GM19452 (cell line): Measurements from ENCODE around the gene LRAT.
"Not testable (repeated sequence)": the region's sequence is repeated elsewhere in the genome, so short reads cannot be mapped to it uniquely, and the experiment has no call there.

Experiments used
- ATAC-seq: cut with Tn5 transposase; IDR thresholded peaks from one replicate; pipeline ENCODE4 v1.9.1; 2021; ENCODE audit not compliant: unreplicated experiment

LRAT gene

DNA sequence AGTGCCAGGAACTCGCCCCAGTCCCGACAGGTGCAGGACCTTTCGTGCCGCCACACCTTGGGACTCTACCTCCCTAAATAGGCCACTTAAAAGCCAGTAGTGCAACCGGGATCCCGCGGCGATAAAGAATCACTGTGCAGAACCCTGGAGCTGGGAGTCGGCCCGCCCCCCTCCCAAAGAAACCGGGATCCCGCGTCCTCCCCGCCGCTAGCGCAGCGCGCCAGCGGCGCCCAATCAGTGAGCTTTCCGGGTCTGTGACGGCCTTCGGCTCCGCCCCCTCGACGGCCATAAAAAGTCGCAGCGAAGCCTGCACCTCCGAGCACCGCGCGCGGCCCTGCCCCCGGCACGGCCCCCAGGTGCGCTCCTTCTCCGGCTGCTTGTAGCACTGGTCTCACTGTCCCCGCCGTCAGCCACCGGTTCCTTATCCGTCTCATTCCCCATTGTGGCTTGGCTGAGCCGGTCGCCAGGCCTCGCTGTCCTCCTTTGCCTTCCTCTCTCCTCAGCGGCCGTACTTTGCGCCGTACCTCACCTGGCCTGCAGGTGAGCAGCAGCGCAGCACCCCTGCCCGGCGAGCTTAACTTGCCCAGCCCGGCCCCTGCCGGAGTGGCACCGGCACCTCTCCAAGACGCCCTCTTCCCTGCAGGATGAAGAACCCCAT, at the start of gene LRAT:
LRAT (plus strand) TSS at position 318 of the 658 bp plus-strand sequence; CDS start at position 645, 327 bp downstream.
- peak; percentile 59 for ATAC-seq

DNA sequence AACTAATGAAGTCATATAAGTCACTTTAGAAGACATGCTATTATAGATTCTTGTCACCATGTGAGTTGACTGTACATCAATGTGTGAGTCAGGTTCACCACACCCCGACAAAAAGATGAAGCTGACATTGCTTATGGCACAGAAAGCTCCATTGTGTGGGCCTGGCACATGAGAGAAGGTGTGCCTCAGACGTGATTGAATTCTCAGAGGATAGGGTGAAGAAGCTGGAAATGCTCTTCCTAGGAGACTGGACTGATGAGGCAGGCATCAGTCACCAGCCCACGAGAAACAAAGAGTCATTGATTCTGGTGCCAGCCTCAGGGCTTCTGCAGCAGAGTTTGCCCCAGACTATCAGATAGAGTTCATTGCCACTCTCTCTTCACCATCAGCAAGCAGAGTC, 35.9 kb upstream of the LRAT start:
- ATAC-seq, result no peak

GRCh38 chr4:154709550-154709949, 34.2 kb upstream of the LRAT start:
- no peak for ATAC-seq

DNA sequence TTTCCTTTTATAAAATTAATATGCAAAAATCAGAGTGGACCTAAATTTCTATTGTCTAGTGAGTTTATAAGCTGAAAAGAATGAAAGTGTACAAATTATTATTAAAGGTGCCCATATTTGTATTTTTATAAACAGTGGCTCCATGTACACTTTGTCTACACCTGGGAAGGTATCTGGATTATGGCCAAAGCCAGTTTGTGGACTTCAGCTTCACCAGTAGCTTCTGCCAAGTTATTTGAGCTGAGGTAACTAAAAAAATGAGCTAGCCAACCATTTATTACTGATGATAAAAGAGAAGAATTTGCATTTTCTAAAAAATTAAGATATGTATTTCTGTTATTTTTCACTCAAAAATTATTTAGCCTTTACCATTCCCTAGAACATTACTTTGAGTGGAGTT, 32.3 kb upstream of the LRAT start:
- no peak for ATAC-seq

GRCh38 chr4:154714339-154715040, 29.3 kb upstream of the LRAT start:
- ATAC-seq, result no peak

DNA sequence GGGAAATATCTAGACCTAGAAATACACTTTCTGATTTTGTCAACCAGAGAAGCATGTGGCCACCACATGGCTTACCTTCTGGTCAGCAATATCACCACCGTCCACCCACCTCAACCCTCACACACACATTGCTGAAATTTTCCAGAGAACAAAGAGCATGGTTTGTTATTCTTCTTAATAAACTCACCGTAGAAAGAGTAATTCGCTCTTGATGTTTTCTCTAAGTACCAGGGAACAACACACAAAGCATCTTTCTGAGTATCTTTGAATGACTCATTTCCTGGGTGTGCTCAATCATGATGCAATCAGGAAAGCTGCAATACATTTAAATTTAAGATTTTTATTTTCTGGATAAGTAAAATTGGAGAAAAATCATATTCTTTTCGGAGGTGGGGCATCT, 24.7 kb upstream of the LRAT start:
- no peak for ATAC-seq

DNA sequence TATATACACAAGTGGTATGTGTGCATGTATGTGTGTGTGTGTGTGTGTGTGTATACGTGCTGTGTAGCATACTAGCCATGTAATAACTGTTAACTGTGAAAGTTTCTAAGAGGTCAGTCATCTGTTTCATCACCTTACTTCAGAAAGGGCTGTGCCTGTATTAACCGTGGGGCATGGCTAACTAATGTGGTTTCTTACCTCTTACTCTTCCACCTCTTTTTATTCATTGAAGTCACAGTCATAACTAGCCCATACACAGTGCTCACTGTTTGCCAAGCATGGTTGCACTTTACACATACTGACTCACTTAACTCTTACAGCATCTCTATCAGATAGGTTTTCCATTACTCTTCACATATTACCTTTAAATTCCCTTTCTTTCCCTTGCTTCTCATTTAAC, 23.7 kb upstream of the LRAT start:
- ATAC-seq, result peak; percentile 83

DNA sequence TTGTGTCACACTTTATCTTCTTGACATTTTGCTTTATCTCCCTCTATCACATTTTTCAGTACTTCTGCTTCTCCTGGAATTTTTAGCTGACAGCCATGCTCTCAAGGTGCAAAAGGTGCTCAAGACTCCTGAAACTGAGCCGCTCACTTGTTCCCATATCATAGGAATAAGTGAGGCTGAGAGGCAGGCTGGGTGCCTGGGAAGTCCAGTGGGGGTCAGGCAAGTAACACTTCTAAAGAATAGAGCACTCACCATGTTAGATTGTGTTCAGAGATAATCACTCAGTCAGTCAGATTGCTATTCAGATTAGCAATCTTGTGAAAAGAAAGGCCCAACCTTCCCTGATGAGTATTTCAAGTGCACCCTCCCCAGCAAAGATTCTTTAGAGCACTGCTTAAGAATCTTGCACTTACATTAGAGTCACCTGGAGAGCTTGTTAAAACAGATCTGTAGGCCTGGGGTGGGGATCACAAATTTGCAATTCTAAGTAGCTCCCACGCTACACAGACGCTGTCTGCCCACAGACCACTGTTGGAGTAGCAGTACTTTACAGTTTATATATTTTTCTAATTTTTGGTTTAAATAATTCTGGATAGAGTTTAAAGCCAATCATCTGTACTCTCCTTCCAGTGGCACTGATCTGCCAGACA, 23.1 kb upstream of the LRAT start:
- ATAC-seq, result no peak

GRCh38 chr4:154722262-154722661, 21.5 kb upstream of the LRAT start:
- ATAC-seq, result no peak

GRCh38 chr4:154723601-154724000, 20.2 kb upstream of the LRAT start:
- ATAC-seq, result not testable (repeated sequence)

DNA sequence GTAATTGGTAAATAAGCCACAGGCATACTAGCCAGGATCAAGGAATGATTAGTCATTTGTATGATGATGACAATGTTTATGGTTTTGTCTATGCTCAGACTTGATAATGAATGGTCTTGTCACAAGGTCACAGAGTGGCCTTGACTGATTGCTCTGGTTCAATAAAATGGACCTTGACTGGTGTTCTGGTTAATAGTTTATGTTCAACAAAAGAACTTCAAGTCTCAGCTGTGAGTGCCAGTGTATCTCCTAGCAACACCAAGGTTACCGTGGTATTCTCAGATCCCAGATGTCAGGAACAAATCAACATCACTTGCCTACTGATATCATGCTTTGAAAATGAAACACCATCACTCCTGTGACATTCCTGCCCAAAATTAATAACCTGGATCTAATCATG, 16.3 kb upstream of the LRAT start:
- no peak for ATAC-seq

- no peak for ATAC-seq
Measured at GRCh38 chr4:154731756-154732155, 12.0 kb upstream of the LRAT start.

GRCh38 chr4:154732669-154733068, 11.1 kb upstream of the LRAT start:
- ATAC-seq, result no peak

GRCh38 chr4:154736770-154737169, 7.0 kb upstream of the LRAT start:
- ATAC-seq, result no peak

GRCh38 chr4:154738426-154738825, 5.4 kb upstream of the LRAT start:
- no peak for ATAC-seq

DNA sequence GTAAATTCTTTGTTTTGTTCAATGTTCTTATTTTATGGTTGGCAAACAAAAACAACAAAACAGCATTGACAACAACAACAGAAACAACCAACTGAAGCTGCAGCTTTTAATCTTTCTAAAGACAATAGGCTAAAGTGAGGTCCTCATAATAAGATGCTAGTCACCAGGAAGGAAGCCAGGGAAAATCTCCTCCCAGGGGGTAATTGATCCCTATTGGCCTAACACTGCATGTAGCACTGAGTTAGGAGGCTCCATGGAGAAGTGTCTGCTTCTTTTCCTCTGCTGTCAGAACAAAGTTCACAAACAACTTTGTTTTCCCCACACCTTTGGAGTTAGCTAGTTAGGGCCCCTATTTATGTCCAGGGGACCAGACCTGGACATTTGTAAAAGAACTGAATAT, 4.7 kb upstream of the LRAT start:
- no peak for ATAC-seq

DNA sequence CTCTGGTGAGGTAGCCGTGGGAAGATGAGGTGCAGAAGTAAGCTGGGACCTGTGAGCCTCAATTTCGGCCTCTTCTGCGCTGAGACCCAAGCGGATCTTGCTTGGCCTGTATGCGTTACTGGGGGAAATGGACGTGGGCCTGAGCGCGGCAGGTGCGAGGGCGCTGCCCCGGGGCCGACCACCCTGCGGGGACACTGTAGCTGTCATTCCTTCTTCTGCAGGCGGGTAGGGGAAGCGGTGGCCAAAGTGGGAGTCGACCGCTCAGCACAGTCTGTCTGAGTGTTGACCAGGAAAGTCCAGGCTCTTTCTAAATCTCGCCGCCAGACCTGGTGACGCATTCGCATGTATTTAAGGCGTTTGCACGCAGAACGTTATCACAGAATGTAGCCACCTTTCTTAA, 3.3 kb upstream of the LRAT start:
- ATAC-seq, result no peak

DNA sequence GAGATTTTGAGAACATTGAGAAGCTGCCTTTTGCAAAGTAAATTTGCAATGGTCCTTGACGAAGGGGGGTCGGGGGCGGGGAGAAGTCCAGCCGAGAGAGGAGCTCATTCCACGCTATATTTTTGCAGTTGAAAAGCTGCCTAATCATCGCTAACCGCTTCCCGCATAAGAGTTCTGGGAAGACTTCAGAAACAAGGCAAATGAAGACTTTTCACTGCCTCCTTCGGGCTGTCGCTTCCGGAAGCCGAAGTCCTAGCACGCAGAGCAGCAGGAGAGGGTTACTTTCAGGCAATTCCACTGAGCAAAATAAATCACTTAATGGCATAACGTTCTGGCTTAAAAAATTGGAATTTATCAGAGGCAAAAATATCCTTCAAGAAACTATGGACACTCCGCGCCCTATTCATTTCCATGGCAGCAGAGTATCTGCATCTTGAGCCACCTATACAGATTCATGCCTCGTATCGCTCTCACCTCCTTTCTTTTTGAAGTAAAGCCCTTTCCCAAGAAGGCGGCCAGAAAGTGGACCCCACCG, 2.6 kb upstream of the LRAT start:
- no peak for ATAC-seq

- no peak for ATAC-seq
Measured at GRCh38 chr4:154741922-154742850, 1.6 kb upstream of the LRAT start.

DNA sequence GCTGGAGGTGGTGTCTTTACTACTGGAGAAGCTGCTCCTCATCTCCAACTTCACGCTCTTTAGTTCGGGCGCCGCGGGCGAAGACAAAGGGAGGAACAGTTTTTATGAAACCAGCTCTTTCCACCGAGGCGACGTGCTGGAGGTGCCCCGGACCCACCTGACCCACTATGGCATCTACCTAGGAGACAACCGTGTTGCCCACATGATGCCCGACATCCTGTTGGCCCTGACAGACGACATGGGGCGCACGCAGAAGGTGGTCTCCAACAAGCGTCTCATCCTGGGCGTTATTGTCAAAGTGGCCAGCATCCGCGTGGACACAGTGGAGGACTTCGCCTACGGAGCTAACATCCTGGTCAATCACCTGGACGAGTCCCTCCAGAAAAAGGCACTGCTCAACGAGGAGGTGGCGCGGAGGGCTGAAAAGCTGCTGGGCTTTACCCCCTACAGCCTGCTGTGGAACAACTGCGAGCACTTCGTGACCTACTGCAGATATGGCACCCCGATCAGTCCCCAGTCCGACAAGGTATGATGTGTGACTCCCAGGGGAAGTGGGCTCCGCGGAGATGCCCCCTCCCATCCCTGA, 634 bp downstream of the LRAT start:
- no peak for ATAC-seq

GRCh38 chr4:154757713-154758112, 13.9 kb downstream of the LRAT start:
- ATAC-seq, result no peak
